AG20443 (cell line): Measurements from ENCODE around the gene HIP1R.
A peak's percentile ranks its signal among the peaks of the same experiment; 100 is the strongest.
"Not testable (repeated sequence)": the region's sequence is repeated elsewhere in the genome, so short reads cannot be mapped to it uniquely, and the experiment has no call there.

ENCODE experiments used
- DNase-seq: peaks from one replicate; pipeline ENCODE4 v3.0.0; 2012; ENCODE audit warnings: low spot score, mixed read lengths

The HIP1R gene

DNA sequence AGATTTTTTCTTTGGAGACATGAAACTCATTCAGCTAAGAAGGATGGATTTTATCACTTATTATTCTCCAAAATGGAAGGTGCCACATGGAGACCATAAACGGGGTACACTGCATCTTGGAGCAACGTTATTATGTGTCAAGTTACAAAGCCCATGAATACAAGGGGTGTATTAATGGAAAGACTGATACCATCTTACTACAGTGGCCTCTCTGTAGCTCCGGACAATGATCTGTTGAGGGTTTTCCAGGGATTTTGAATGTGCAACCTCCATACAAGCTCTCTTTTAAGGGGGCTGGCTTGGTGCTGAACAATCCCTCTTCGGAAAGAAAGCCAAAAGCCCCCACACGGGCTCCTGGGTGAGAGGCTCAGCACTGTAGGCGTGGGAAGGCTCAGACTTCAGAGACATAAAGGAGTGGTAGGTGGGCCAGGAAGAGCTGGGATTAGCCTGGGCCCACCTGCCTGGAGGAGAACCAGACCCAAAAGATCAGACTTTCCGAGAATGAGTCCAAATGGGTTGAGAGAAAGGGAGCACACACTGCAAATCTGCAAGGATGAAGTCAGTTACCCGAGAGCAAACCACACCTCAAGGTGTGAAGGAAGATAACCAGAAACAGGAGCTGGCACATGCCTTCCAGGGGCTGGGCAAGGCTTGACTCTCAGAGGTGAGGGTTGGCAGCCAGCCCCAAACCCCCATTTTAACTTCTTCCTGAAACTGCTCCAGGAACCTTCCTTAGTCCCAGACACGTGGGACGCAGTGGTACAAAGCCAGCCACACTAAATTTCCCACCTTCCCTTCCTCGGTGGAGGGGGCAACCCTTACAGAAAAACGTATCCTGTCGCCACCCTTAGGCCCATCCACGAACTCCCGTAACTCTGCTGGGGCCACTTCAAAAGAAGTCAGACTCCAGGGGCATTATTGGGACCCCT is 59.2 kb downstream of the HIP1R start:
- no peak for DNase-seq

DNA sequence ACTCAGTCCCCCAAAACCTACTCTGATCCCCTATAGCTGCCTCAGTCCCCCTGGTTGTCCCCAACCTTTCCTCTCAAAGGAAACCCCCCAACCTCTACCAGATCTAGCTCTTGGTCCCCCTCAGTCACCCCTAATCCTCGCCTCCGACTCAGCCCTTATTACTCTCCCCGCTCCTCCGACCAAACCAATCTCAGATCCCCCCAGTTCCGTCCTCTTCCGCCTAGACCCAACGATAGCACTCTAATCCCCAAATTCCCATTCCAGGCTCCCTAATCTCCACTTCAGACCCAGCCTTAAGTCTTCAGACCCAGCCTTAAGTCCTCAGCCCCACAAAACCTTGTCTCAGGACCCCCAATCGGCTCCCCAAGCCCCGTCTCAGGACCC is 60.1 kb downstream of the HIP1R start:
- no peak for DNase-seq

DNA sequence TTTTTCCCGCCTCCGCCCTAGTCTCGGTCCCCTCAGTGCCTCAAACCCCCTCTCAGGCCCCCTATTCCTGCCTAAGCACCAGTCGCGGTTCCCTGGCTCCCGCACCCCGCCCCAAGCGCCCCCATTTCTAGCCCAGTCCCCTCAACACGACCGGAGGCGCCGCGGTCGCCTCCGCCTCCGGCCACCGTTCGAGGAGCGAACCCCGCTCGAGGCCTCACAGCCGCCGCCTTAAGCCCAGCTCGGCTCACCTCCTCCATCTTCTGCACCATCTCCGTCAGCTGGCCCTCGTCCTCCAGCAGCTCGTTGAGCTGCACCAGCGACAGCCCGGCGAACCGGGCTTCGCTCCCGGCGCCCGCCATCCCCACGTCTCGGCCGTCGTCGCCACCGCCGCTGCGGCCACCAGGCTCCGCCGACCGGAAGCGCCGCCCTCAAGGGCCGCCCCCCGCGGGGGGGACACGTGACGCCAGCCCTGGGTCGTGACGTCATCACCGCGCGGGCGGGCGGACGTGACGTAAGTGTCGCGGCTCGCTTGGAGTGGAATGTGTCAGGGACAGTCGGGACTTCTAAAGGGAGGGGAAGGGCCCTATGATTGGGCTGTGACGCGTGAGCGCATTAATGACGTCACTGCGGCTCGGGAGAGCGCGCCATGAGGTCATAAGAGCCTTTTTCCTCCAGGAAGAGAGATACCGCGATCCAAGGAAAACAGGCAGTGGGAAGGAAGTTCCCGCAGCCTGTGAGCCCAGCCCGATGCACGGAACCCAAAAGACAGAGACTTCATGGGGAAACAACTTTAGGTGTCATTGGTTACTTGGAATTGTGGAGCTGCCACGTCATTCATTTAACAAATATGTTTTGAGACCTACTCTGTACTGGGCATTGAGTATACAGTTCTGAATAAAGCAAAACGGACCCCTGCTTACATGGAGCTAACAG is 60.7 kb downstream of the HIP1R start, which contains the start of gene VPS37B:
Gene VPS37B, minus strand, starts transcription at position 421 of the 933 bp plus-strand sequence. Its CDS starts 62 bp downstream, at position 359.
- peak; percentile 97 for DNase-seq

DNA sequence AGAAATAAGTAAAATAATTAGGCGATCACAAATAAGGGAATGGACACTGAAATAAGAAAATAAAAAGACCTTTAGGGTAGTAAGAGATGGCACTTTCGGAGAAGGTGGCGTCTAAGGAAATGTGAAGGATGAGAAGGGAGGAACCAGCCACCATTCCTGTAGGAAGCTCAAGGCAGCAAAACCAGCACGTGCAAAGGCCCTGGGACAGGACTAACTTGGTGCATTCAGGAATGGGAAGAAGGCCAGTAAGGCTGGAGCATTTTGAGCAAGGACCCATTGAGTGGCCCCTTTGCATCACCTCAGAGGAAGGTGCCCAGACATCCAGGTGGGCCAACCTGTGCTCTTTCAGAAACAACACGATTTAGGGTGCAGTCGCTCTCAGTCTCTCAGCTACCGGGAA is 61.4 kb downstream of the HIP1R start:
- DNase-seq: no peak

- no peak for DNase-seq
Observed at GRCh38 chr12:122899887-122900286, 64.6 kb downstream of the HIP1R start.

DNA sequence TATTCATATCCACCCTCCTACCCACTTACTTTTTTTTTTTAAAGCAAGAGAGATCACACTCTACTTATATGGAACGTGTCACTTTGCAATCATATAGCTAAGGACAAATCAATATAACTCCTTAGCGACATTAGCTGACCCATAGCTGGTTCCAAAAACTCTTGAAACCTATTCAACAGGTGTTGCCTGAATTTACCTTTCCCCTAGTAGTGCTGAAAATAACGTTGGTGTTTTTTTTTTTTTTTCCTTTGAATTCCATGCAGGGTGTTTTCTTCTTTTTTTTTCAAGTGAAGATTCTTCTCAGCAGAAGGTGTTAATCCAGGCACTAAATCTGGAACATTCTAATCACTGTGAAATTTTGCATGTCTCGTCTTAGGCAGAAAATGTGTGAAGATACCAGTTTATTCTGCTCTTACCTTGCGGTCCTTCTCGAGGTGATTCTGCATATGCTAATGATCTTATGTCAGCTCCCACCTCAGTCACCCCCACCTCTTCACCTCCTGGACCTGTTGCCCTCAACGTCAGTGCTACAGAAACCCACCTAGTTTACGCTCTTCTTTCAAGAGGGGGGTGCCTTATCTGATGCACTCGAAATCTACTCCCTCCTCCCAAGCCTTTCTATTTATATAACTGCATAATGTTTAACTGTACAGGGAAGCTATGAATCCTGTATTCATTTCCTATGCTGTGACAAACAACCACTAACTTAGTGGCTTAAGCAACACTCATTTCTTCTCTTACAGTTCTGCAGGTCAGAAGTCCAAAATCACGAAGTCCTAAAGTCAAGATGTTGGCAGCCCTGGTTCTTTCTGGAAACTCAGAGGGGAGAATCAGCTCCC is 67.8 kb downstream of the HIP1R start:
- no peak for DNase-seq

DNA sequence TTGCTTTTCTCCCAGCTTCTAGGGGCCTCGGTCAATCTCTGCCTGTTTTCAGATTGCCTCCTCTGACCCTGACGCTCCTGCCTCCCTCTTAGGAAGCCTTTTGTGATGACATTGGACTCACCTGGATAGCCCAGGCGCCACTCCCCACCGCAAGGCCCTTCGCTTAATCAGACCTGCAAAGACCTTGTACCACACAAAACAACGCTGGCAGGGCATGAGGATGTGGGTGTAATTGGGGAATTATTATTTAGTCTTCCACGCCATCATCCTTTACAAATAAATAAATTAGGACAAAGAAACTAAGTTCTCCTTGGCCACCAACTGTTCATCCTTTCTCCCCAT is 68.4 kb downstream of the HIP1R start:
- DNase-seq: no peak

GRCh38 chr12:122905258-122905657 is 70.0 kb downstream of the HIP1R start:
- not testable (repeated sequence) for DNase-seq

DNA sequence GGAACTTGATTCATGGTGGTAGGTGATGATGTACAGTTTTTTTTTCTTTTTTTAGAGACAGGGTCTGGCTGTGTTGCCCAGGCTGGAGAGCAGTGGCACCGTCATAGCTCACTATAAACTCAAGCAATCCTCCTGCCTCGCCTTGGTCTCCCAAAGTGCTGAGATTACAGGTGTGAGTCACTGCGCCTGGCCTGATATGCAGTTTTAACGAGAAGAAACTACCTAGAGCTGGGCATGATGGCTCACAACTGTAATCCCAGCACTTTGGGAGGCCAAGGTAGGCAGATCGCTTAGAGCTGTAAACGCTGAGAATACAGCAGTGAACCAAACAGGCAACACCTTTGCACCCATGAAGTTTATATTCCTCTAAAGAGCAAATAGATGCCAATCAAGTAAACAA is 73.7 kb downstream of the HIP1R start:
- no peak for DNase-seq

DNA sequence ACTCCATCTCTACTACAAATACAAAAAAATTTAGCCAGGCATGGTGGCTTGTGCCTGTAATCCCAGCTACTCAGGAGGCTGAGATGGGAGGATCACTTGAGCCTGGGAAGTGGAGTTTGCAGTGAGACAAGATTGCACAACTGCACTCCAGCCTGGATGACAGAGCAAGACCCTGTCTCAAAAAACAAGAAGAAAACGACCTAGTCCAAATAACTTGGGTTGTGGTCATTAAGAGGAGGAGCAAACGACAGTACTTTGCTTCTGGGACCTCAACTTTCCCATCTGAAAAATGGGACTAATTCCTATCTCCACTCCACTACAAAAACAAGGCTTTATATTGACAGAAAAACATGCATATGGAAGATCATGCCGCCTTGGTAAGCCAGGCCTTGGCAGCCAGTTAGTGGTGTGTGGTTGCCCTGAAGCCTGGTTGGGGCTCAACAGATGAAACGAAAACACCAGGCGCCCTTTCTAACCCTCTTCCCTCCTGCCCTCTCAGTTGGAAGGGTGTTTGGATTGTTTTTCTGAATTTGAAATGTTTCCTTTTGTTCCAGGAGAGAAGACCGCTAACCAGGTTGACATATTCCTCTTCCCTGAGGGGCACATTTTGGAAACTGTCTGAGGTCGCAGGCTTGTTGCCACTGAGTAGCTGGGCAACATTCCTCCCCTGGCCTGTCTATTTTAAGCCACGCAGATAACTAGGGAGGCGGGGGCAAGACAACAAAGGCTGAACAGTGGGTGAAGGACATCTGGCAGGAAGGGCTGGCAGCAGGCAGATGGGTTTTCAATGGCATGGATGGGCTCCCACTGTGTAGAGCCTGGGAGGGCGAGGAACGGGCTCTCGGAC is 74.4 kb downstream of the HIP1R start:
- no peak for DNase-seq
